Stomach (tissue), 4 donors: ENCODE results near the gene CHCHD6.

Experiments
- POLR2A ChIP-seq, 4 donors: fragments of 450-650 bp; IDR thresholded peaks; one replicate each; pipeline ENCODE4 v1.6.1; 2016; ENCODE audit warnings: antibody characterized with exemption in 4 of 4, control low read depth in 2 of 4, mild to moderate bottlenecking in 1 of 4, moderate library complexity in 1 of 4
- TF ChIP-seq, protein P1 (sequence below), 7 experiments: fragments of 450-650 bp in 4 of 7; fragments of 200-600 bp in 3 of 7; sonication (generic) in 3 of 7; IDR thresholded peaks; one replicate each; pipeline ENCODE4 v1.5.1; 2016 to 2019; ENCODE audit warnings: antibody characterized with exemption in 7 of 7, control low read depth in 2 of 7, mild to moderate bottlenecking in 1 of 7

DNA sequence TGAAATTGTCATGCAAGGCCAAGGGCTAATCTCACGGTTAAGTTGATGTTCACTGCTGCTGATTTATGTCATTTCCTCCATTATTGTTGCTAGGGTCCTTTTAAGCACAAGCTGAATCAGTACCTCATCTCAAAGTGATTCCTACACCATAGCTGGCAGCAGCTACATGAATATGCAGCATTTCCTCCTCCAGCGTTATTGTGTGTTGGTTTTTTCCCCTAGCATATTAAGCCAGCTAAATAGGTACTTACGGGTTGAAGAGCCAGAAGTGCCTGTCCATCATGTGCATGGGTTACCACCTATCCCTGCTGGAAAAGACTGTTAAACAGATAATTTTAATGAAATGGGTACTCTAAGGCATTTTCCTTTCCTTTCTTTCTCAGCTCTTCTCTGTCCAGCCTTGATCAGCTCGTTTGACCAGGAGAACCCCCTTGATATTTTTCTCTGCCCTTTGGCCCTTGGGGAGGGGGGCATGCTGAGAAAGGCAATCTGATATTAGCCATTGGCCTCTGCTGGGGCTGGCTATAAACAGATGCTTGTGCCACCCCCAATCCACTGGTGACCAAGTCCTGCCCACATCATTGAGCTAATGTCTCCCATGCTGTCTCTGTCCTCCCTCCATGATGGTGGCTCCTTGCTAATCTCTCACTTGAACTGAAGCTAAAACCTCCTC, 163.3 kb downstream of the CHCHD6 start:
- TF ChIP-seq POLR2A (IDR thresholded peaks at IDR 0.05), result no peak
- TF ChIP-seq, protein P1, sequence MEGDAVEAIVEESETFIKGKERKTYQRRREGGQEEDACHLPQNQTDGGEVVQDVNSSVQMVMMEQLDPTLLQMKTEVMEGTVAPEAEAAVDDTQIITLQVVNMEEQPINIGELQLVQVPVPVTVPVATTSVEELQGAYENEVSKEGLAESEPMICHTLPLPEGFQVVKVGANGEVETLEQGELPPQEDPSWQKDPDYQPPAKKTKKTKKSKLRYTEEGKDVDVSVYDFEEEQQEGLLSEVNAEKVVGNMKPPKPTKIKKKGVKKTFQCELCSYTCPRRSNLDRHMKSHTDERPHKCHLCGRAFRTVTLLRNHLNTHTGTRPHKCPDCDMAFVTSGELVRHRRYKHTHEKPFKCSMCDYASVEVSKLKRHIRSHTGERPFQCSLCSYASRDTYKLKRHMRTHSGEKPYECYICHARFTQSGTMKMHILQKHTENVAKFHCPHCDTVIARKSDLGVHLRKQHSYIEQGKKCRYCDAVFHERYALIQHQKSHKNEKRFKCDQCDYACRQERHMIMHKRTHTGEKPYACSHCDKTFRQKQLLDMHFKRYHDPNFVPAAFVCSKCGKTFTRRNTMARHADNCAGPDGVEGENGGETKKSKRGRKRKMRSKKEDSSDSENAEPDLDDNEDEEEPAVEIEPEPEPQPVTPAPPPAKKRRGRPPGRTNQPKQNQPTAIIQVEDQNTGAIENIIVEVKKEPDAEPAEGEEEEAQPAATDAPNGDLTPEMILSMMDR (IDR thresholded peaks at IDR 0.05), result no peak
